GM10248 (cell line): Measurements from ENCODE around the gene ZNF566.

Experiments used
- CTCF ChIA-PET: fragments of 300-600 bp; sonication (Branson Sonifier 250); formaldehyde crosslinking; extraction: SDS; loops from one replicate; lab custom pipeline; 2021; ENCODE audit warnings: antibody characterized with exemption; lab: Yijun Ruan, JAX
- POLR2A ChIA-PET: fragments of 350-650 bp; sonication (Branson Sonifier 250); formaldehyde crosslinking; extraction: SDS; loops from one replicate; lab custom pipeline; 2020; ENCODE audit warnings: antibody characterized with exemption; lab: Yijun Ruan, JAX
- DNase-seq: peaks from one replicate; pipeline ENCODE4 v3.0.0; 2012; ENCODE audit errors: extremely low spot score
- CTCF ChIP-seq: IDR thresholded peaks from 2 replicates; pipeline ENCODE4 v1.5.1; 2012; ENCODE audit warnings: mild to moderate bottlenecking, low read depth; ENCODE audit errors: extremely low read depth, missing control alignments, control extremely low read depth

ZNF566 gene

GRCh38 chr19:36404498-36404897 is 84.9 kb downstream of the ZNF566 start:
- ChIA-PET CTCF (interaction anchor here (0.6 to 1.1 kb wide), 2 partner anchors 24 to 27 kb away, joined by 3 to 4 read pairs; no protein-coding TSS in a partner anchor), POLR2A (no interaction called here)
- no peak for DNase-seq
- no peak for TF ChIP-seq CTCF

- POLR2A ChIA-PET: no interaction called here
- CTCF ChIA-PET: no interaction called here
- TF ChIP-seq CTCF: no peak
- no peak for DNase-seq
Measured at GRCh38 chr19:36401475-36401874, 87.9 kb downstream of the ZNF566 start.

- ChIA-PET POLR2A (no interaction called here), CTCF (no interaction called here)
- TF ChIP-seq CTCF: no peak
- DNase-seq: no peak
Measured at GRCh38 chr19:36398571-36398970, 90.8 kb downstream of the ZNF566 start.
